Stimulated activated CD8-positive, alpha-beta memory T cell treated with anti-CD3 and anti-CD28 coated beads, Interleukin-12 subunit alpha, Interleukin-12 subunit beta, amount 100 ng/mL, for 24 hours (primary cell): ENCODE measurements around the gene LAMTOR4.
A peak's percentile ranks its signal among the peaks of the same experiment; 100 is the strongest.
"Not testable (repeated sequence)": the region's sequence is repeated elsewhere in the genome, so short reads cannot be mapped to it uniquely, and the experiment has no call there.

Source experiments
- DNase-seq: peaks from one replicate; pipeline ENCODE4 v3.0.0-alpha.2; 2020; ENCODE audit errors: extremely low read depth

Gene LAMTOR4

GRCh38 chr7:100122568-100122967 lies 26.1 kb upstream of the LAMTOR4 start:
- no peak for DNase-seq

DNA sequence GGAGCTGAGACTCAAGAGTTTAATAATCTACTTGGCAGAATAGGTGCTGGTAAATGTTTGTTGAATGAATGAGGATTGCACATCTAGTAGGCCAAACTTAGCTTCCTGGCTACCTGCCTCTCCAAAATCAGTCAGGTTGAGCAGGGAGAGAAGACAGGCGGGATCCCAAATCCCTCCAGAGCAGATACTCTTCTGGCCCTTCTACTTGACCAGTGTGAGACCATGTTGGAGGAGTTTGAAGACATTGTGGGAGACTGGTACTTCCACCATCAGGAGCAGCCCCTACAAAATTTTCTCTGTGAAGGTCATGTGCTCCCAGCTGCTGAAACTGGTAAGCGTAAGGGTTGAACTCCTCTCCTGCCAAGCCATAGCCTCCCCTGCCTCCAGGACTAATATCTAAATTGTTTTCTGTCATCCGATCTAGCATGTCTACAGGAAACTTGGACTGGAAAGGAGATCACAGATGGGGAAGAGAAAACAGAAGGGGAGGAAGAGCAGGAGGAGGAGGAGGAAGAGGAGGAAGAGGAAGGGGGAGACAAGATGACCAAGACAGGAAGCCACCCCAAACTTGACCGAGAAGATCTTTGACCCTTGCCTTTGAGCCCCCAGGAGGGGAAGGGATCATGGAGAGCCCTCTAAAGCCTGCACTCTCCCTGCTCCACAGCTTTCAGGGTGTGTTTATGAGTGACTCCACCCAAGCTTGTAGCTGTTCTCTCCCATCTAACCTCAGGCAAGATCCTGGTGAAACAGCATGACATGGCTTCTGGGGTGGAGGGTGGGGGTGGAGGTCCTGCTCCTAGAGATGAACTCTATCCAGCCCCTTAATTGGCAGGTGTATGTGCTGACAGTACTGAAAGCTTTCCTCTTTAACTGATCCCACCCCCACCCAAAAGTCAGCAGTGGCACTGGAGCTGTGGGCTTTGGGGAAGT lies 24.2 kb upstream of the LAMTOR4 start:
- no peak for DNase-seq

DNA sequence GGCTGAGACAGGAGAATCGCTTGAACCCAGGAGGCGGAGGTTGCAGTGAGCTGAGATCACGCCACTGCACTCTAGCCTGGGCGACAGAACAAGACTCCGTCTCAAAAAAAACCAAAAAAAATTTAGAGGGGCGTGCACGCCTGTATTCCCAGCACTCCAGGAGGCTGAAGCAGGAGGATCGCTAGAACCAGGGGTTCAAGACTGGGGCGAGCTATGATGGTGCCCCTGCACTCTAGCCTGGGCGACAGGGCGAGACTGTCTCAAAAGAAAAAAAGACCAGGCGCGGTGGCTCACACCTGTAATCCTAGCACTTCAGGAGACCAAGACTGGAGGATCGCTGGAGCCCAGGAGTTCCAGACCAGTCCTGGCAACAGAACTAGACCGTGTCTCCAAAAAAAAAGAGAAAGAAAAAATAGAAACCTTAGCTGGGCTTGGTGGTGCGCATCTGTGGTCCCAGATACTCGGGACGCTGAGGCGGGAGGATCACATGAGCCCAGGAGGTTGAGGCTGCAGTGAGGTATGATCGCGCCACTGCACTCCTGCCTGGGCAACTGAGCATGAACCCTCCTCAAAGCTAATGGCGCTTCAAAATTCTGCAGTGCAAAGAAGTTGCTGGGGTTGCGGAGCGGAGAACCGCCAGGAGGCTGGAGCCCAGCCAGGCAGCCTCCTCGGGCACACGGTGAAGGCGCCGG lies 22.3 kb upstream of the LAMTOR4 start:
- DNase-seq = no peak

- peak; percentile 73 for DNase-seq
Measured at GRCh38 chr7:100126931-100127865, 21.5 kb upstream of the LAMTOR4 start, which contains the start of gene MBLAC1. MBLAC1 (plus strand) TSS chr7:100126967; CDS start chr7:100127396, 429 bp downstream.

DNA sequence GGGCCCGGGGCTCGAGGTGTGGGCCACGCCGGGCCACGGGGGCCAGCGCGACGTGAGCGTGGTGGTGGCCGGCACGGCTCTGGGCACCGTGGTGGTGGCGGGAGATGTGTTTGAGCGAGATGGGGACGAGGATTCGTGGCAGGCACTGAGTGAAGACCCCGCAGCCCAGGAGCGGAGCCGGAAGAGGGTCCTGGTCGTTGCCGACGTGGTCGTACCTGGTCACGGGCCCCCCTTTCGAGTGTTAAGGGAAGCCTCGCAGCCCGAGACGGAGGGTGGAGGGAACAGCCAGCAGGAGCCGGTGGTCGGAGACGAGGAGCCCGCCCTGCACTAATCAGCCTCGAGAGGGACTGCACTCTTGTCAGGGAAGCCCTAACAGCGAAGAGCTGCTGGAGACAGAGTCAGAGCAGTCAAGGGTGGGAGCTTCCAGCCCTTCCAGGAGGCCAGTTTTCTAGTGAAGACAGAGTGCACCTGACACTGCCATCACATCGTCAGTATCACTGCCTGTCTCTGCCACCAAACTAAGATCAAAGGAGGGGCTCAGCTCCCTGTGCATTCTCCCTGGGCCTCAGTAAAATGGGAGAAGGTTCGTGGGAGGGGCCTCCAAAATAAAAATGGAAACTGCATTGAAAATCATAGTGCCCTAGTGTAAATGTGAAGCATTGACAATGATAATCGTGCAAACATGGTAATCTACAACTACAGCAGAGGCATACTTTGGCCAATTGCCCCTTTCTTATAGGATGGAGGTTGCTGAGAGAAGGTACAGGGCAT lies 20.7 kb upstream of the LAMTOR4 start:
- DNase-seq = no peak

GRCh38 chr7:100128637-100128963 lies 20.1 kb upstream of the LAMTOR4 start:
- DNase-seq = no peak

GRCh38 chr7:100130220-100130607 lies 18.5 kb upstream of the LAMTOR4 start:
- not testable (repeated sequence) for DNase-seq

DNA sequence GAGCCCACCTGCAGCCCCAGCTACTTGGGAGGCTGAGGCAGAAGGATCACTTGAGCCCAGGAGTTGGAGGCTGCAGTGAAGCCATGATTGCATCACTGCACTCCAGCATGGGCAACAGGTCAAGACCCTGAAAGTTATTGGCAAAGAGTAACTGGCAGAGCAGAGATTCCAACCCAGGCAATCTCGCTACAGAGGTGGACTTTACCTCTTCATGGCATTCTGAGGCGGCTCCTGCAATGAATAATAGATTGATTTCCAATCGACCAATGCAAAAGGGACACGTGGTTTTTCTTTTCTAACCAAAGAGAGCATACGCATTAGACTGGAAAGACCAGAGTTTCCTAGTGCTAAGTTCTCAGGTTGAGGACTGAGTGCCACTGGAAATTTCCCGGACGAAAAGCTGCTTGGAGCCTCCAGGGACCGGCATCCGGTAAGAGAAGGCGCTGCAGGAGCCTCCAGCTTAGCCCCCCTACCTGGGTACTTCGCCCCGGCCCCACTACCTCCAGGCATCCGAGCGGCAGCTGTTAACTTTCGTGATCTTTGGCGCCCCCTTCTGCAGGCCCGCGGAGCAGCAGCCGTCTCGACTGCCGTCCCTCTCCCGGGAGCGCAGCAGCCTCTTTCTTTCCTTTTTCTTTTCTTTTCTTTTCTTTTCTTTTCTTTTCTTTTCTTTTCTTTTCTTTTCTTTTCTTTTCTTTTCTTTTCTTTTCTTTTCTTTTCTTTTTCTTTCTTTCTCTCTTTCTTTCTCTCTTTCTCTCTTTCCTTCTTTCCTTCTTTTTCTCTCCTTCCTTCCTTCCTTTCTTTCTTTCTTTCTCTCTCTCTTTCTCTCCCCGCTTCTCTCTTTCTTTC lies 17.9 kb upstream of the LAMTOR4 start:
- DNase-seq = peak; percentile 41

DNA sequence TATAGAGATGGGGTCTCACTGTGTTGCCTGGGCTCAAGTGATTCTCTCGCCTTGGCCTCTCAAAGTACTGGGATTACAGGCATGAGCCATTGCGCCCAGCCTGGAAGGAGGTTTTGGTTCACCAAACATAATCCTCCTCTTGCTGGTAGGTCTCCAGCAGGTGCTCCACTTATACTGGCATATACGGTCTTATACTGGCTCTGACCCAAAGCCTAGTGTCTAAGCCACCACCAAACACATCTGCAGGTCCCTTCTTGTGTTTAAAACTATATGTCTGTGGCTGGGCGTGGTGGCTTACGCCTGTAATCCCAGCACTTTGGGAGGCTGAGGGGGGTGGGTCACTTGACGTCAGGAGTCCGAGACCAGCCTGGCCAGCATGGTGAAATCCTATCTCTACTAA lies 16.6 kb upstream of the LAMTOR4 start:
- DNase-seq = no peak

GRCh38 chr7:100132697-100133151 lies 16.0 kb upstream of the LAMTOR4 start:
- no peak for DNase-seq

DNA sequence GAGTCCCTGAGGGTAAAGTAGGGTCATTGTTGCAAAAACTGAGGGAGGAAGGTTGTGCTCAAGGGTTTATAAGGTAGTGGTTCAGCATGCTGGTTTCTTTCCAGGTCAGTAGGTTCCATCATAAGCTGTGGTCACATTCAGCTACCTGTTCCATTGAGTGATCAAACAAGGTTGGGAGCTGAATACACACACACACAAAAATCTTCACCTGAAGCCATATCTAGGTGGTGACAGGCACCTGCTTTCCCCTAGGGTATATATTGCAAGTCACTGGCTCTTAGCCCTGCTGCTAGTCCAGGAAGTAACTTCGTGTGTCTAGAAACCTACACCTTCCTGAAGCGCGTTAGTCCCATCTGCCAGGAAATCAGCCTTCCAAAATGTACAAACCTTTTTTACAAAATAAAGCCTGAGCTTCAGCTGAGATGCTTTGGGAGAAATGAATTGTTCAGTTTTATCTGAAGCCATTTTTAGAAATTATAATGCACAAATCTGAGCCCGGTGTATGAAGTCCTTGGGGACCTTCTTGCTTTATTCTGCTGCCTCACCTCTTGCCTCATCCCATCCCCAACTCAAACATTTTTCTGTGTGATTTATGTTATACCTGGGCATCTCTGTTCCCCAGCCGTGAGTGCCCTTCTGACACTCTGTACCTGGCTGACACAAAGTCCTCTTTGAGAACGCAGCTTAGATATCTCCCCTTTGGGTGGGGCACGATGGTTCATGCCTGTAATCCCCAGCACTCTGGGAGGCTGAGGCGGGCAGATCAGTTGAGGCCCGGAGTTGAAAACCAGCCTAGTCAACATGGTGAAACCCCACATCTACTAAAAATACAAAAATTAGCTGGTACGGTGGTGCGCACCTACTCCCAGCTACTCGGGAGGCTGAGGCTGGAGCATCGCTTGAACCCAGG lies 10.6 kb upstream of the LAMTOR4 start:
- DNase-seq = no peak

GRCh38 chr7:100141555-100141949 lies 7.2 kb upstream of the LAMTOR4 start:
- no peak for DNase-seq

- DNase-seq = no peak
Measured at GRCh38 chr7:100142461-100142860, 6.3 kb upstream of the LAMTOR4 start.

GRCh38 chr7:100146350-100146749 lies 2.4 kb upstream of the LAMTOR4 start:
- DNase-seq = not testable (repeated sequence)

GRCh38 chr7:100147278-100147677 lies 1.4 kb upstream of the LAMTOR4 start:
- no peak for DNase-seq

DNA sequence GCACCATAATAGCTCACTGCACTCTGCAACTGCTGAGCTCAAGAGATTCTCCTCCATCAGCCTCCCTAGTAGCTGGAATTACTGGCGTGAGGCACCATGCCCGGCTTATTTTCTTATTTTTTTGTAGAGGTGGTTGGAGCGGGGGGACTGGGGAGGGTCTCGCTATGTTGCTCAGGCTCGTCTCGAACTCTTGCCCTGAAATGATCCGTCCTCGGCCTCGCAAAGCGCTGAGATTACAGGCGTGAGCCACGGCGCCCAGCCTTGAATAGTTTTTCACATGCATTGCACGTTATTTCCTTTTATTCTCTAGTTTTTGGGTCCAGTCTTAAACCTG lies 526 bp upstream of the LAMTOR4 start:
- no peak for DNase-seq

DNA sequence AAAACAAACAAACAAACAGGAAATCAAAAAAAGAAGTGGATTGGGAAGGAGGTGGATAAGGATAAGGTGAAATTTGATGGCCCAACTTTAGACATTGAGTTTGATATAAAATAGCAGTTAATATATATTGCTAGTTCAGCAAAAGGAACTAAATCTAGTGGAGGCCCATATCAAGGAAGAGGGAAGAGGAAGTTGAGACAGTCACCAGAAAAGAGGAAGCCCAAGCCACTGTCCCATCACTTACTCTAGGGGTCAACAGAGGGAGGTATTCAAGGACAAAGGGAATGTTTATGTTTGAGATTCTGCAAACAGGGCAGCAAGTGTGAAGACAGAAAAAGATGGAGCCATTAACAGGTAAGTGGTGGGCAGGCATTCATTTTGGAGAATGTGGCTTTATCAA lies 3.7 kb downstream of the LAMTOR4 start:
- DNase-seq = no peak

- no peak for DNase-seq
Measured at GRCh38 chr7:100152937-100153666, 4.4 kb downstream of the LAMTOR4 start.
